GM10847 (cell line): ENCODE results near the gene PNLIPRP3.

Experiments
- POLR2A ChIP-seq: IDR thresholded peaks from 2 replicates; pipeline ENCODE4 v1.6.1; 2011; ENCODE audit not compliant: insufficient read length; ENCODE audit errors: extremely low read depth

The PNLIPRP3 gene

GRCh38 chr10:116440330-116441030, 12.8 kb downstream of the PNLIPRP3 start:
- TF ChIP-seq POLR2A = no peak

- TF ChIP-seq POLR2A = no peak
Measured at GRCh38 chr10:116444527-116445142, 17.0 kb downstream of the PNLIPRP3 start.

DNA sequence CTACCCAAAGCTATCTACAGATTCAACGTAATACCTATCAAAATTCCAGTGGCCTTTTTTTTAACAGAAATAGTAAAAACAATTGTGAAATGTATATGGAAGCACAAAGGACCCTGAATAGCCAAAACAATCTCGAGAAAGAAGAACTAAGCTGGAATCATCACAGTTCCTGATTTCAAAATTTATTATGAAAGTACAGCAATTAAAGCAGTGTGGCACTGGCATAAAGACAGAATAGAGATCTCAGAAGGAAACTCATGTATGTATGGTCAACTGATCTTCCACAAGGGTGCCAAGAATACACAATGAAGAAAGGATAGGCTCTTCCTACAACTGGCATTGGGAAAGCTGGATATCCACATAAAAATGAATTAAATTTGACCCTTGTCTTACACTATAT, 23.2 kb downstream of the PNLIPRP3 start:
- TF ChIP-seq POLR2A = no peak

GRCh38 chr10:116451711-116452337, 24.2 kb downstream of the PNLIPRP3 start:
- no peak for TF ChIP-seq POLR2A

- TF ChIP-seq POLR2A = no peak
Measured at GRCh38 chr10:116452338-116452720, 24.7 kb downstream of the PNLIPRP3 start.

DNA sequence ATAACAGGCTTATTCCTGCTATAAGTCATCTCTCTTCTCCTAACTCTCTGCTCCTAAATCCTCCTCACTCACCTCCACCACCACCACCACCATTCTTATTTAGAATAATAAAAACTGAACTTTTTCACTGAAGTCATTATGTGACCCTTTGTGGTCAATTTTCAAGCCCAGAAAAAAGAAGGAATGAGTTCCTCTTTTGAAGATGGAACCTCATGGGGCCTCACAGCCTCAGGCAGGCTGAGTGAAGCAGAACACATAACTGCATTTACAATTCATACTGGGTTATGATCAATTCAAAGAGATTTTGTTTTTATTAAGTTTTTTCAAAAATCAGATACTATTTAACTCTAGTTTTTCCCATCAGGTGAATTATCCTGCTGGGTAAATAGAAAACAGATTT, 29.8 kb downstream of the PNLIPRP3 start:
- TF ChIP-seq POLR2A = no peak

DNA sequence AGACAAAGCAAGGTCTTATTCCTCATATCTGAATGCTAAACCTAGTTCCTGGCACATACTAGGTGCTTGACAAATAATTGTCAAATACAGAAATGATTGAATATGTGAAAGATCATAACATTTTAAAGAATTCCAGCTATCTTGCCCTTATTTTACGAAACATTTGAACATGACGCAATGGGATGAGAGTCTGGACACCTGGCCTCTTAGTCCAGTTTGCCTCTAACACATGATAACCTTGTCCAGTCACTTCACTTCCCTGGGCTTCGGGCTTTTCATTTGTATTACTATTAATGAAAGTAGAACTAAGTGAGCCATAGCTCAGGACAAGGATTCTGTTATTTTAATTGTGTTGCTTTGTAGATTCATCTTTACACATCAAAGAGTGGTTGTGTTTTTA, 32.6 kb downstream of the PNLIPRP3 start:
- TF ChIP-seq POLR2A = no peak

GRCh38 chr10:116461680-116462079, 34.0 kb downstream of the PNLIPRP3 start:
- no peak for TF ChIP-seq POLR2A

GRCh38 chr10:116464257-116464656, 36.6 kb downstream of the PNLIPRP3 start:
- TF ChIP-seq POLR2A = no peak

DNA sequence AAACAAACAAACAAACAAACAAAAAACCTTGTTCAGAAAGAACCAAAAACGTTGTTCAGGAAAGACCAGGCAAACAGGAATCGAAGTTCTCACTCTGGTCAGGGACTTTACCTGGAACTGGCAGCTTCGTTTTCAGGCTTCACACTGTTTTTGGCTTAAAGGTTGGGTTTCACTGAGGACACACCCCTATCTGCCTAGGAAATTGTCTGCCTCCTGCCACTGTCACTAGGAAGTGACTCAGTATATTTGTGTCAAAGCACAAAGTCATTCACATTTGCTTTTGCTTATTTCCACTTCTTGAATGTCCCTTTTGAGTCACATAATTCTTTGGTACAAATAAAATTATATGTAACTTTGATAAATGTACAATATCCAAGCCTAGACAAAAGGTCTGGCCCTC, 37.9 kb downstream of the PNLIPRP3 start:
- TF ChIP-seq POLR2A = no peak

DNA sequence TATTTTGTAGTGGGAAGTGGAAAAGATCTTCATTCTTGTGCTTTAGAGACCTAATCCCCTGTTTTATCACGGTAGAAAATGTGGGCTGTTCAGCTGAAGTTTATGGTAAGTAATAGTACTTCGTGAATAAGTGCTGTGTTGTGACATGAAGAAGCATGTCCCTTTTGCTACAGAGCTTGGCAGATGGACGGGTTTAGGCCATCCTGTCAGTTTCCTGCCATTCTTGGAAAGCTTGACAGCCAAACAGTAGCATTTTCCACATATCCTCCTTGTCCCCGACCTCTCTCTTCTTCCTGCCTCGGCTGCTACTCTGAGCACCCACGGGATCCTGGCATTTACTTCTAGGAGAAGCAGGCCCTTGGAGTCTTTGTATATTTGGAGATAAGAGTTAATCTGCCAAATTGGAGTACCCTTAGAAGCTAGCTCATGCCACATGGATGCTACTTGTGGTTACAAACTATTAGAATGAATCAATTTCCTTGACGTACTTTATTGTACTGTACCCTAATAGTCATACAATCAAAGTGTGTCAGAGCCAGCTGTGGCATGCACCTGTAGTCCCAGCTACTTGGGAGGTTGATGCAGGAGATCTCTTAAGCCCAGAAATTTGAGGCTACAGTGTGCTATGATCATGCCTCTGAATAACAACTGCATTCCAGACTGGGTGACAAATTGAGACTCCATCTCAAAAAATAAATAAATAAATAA, 39.2 kb downstream of the PNLIPRP3 start:
- no peak for TF ChIP-seq POLR2A

DNA sequence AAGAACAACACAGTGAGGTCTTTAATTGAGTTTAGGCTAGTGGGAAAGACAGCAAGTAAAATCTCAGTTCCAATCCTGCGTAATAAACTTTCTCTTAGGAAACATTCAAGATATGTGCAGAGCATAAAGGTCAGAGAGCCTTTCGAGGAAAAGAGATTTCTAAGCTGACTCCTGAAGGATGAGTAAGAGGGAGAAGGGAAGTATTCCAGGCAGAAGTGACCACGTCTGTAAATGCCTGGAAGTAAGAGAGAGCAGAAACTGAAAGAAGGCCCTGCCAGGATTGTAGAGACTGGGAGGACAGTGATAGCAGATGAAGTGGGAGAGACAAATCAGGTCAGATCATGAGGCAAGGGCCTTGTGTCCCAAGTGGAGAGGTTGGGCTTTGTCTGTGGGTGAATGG, 41.8 kb downstream of the PNLIPRP3 start:
- TF ChIP-seq POLR2A = no peak

DNA sequence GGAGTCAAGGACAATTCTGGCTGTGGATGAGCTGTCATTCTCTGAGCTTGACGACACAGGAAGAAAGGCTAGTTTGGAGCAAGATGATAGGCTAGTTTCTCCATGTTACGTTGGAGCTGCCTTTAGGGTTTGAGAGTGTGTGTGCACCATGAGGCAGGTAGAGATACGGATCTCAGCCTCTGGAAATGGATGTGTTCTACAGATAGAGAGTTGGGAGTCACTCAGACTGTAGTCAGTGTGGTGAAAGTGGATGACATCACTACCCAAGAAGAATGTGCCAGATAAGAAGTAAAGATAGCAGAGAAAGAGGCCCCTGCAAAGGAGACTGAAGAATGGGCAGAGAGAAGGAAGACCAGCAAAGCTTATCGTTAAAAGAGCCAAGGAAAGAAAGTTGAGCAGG, 42.4 kb downstream of the PNLIPRP3 start:
- TF ChIP-seq POLR2A = no peak

GRCh38 chr10:116470768-116471415, 43.2 kb downstream of the PNLIPRP3 start:
- TF ChIP-seq POLR2A = no peak

DNA sequence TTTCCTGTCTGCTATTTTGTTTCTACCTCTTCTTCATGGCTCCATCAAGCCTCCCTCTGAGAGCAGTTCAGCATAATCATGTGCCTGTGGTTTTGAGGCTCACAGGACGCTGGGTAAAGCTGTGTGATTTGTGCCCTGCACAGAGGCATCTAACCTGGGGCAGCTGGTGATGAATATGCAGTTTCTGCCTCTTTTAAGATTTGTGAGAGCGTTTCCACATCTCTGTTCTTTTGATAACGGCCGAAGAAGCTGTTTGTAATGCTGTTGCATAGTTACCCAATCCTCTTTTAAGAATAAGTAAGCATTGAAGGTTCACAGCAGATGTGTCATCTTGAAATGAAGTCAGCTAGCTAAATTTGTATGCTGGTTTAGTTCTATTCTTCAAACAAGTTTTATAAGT, 45.2 kb downstream of the PNLIPRP3 start:
- TF ChIP-seq POLR2A = no peak
